DMS 273 (cell line): ENCODE data around the gene FIS1.

Experiments
- DNase-seq: peaks from one replicate; lab custom pipeline; 2025; ENCODE audit not compliant: unreplicated experiment; lab: John Stamatoyannopoulos, UW

The FIS1 gene

GRCh38 chr7:101235050-101235449, 9.8 kb downstream of the FIS1 start:
- peak; percentile 42 for DNase-seq

DNA sequence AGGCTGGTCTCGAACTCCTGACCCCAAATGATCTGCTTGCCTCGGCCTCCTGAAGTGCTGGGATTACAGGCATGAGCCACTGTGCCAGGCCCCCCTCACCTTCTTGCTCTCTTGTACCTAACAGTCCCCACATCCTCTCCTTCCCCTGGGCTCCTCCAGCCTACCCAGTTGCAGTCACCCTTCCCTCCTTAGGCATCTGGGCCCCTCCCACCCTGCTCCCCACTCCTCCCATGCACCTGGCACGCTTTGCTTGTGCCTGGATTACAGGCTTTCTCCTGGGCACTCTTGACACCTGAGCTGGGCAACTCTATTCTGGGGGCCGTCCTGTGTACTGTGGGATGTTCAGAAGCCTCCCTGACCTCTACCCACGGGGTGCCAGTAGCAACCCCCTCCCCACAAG, 10.2 kb downstream of the FIS1 start:
- DNase-seq = peak; percentile 47

DNA sequence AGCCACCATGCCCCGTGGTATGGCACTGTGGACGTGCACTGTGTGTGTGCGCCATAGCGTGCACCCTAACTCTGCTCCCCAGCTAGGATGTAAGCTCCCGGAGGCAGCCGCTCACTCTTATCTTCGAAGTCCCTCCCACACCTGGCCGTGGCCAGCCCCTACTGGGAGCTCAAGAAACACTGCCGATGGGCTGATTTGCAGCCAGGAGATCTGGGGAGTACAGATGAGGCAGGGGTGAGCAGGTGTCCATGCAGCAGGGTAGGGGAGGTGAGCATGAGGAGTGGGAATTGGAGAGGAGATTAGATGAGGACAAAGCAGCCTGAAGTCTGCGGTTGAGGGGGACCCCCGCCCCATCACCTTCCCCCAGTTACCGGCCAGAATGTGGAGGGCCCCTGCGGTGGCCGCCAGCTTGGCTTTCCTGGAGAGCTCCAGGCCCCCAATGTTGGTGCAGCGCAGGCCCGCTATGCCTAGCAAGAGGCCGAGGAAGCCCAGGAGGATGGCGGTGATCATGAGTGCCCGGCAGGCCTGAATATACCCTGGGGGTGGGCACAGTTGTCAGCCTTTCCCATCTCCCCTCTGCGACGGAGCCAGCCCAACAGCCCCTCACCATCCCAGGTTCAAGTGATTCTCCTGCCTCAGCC, 10.9 kb downstream of the FIS1 start:
- DNase-seq = no peak

DNA sequence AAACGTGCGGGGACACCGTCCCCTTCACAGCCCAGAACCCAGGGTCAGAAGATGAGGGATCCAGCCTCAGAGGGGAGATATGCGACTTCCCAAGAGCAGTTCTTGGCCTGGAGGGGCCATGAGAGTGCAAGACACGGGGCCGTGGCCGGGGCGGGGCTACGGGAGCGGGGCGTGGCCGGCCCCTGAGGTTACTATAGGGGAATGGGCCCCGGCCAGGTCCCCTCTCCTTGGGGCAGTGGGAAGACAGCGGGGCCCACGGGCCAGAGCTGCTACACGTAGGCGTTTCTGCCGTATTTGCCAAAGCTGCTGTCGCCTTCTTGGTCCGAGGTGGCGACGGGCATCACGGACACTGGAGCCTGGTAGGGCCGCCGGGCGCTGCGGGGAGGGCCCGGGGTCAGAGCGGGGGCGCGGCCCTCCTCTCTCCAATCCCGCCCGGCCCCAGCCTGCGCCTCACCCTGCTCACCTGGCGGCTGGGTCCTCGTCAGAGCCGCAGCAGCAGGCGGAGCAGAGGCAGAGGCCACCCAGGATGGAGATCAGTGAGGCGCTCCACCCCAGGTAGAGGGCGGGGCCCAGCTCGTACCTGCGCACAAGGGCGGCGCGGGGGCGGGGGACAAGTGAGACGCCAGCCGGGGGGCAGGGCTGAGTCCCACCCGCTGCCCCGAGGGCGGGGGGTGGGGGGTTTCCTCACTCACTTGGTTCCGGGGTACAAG, 12.6 kb downstream of the FIS1 start:
- DNase-seq = peak; percentile 59

- no peak for DNase-seq
Measured at GRCh38 chr7:101231644-101232043, 13.2 kb downstream of the FIS1 start.

DNA sequence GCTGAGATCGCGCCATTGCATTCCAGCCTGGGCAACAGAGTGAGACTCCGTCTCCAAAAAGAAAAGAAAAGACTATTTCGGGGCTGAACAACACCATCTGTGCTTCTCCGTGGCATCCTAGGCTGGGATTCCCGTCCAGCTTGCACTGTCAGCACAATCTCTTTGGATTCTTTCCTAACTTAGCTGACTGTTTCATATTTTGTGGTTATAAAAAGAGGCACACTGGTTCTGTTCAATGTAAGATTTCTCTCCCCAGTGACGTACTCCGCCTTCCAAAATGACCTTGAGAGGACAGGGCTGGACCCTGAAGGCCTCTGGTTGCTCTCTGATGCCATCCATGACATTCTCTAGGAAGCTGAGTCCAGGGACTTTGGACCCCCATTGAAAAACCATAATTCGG, 18.2 kb downstream of the FIS1 start:
- no peak for DNase-seq

DNA sequence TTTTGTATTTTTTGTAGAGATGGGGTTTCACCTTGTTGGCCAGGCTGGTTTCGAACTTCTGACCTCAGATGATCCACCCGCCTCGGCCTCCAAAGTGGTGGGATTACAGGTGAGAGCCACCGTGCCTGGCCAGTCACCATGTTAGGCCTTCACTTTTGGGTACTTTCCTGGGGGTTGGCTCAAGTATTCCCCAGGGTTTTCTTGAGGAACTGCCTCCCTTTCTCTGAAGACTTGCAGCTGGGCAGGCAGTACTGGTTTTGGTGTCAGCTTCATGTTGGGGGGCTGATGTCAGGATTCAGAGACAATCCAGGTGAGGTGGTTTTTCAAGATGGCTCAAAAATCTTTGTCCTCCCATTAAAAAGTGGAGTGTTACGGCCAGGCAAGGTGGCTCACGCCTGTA, 19.2 kb downstream of the FIS1 start:
- DNase-seq = no peak

- no peak for DNase-seq
Measured at GRCh38 chr7:101223528-101223927, 21.4 kb downstream of the FIS1 start.

DNA sequence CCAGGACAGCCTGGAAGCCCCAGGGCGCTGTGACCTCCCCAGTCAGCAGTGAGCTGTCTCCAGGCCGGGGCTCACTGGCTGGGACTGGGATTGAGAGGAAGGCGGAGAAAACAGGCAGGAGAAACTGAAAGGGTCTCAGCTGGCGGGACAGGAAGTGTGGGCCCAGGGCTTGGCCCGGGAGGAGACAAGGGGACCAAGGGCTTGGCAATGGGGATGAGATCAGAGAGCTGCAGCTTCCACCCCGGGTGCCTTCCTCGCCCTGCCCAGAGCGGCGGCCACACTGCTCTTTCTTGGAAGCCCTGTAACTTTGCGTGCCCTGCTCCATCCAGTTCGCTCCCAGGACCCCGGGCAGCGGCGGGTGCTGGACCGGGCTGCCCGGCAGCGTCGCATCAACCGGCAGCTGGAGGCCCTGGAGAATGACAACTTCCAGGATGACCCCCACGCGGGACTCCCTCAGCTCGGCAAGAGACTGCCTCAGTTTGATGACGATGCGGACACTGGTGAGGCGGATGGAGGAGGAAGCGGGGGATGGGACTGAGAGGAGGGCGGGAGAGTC, 22.5 kb downstream of the FIS1 start:
- no peak for DNase-seq

GRCh38 chr7:101220295-101220694, 24.6 kb downstream of the FIS1 start:
- no peak for DNase-seq

DNA sequence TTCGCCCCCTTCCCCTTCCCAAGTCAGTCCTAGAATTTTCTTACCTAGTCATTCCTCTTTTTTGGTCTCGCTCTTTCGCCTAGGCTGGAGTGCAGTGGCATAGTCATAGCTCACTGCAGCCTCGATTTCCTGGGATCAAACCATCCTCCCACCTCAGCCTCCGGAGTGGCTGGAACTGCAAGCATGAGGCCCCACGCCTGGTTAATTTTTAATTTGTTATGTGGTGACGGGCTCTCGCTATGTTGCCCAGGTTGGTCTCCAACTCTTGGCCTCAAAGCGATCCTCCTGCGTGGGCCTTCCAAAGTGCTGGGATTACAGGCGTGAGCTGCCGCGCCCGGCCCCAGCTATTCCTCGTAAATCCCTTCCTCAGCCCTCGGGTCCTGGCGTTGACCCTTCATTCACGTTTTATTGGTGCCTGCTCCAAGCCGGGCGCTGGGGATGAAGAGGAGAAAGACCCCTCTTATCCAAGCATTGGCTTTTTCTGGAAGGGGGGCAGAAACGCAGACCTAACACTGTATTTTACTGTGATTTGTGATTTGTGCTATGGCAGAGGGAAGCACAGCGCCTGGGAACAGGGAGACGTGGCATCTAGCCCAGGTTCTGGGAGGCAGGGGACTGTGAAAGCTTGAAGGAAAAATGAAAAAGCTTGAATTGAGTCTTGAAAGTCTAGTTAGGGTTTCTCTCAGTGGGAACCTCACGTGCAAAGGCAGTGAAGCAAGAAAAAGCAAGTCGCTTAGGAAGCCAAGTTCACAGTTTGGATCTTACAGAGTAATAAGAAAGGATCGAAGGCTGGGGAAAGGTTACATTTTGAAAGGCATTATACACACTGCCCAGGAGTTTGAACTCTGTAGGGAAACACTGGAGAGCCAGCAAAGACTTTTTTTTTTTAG, 26.4 kb downstream of the FIS1 start:
- peak; percentile 68 for DNase-seq

- peak; percentile 100 for DNase-seq
Measured at GRCh38 chr7:101217388-101218235, 27.3 kb downstream of the FIS1 start, which contains the start of the genes PLOD3 and ZNHIT1. TSS of gene PLOD3 (minus strand) at chr7:101217581. CDS start at chr7:101217274, 307 bp downstream. TSS of gene ZNHIT1 (plus strand) at chr7:101218165. CDS start at chr7:101218196, 31 bp downstream.

DNA sequence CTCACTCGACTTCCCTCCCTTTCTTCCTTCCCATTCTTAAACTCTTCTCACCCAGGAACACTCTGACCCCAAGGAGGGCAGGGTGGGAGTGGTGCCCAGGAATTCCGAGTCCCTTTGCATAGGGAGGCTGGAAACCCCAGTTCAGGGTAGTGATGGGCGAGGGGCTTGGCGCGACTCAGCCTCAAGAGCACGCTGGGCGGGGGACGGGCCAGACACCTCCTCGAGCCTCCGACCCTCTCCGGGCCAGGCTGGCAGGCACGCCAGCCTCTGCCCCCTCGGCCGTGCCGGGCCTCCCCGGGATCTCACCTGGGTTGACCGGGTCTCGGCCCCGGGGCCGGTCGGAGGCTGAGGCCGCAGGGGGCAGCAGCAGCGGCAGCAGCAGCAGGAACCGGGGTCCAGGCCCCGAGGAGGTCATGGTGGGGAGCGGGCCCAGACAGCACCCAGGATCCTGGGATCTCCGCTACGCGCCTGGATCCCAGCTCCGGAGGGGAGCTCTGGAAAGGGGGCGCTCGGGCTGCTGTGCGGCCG, 28.0 kb downstream of the FIS1 start:
- DNase-seq = no peak

- DNase-seq = no peak
Measured at GRCh38 chr7:101216001-101216859, 28.7 kb downstream of the FIS1 start.

- no peak for DNase-seq
Measured at GRCh38 chr7:101212014-101212413, 32.9 kb downstream of the FIS1 start.

GRCh38 chr7:101211501-101211900, 33.4 kb downstream of the FIS1 start:
- DNase-seq = no peak

DNA sequence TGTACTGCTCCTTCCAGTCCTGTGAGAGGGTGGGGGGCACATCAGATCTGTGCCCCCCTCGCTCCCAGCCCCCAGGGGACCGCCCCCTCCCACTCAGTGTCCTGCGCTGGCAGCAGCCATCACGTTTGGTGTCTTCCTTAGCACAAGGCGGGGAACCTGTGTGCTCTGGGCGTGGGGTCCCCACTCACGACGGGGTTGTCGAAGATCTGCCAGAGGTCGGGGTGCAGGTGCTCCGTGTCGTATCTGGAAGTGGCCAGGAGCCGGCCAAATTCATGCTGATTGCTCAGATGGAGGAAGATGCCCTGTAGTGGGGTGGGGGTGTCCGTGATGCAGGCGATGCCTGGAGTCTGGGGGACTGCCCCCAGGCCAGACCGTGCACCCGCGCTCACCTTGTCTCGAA, 34.7 kb downstream of the FIS1 start:
- DNase-seq = no peak

DNA sequence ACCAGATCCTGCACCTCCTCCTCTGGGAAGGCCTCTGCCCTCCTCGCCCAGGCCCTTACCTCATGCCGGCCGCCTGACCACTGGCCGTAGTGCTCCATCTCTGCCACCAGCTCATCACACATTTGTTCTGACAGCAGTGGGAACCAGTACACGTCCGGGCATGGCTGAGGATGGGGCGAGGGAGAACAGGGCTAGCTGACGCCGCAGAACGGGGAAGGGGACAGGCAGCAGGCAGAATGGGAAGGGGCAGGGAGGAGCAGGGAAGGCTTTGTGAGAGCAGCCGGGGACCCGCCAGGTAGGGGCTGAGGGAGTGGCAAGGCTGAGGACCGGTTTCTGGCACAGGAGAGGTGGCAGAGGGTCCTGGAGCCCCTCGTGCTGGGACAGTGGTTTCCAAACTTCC, 36.1 kb downstream of the FIS1 start:
- no peak for DNase-seq

DNA sequence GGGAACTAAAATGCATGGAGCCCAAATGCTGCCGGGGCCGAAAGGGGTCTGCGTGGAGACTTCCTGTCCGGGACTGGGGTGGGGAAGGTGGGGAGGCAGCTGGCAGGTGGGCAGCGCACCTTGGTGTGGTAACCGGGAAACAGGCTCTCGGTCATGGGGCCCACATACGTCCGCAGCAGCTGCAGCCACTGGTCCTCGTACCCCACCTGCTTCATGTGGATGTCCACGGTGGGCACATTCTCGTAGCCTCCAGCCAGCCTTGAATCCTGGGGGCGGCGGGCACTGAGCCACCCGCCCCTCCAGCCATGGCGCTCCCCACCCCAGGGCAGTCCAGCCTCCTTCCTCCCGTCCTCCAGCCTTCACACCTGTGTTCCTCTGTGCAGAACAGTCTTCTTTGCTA, 37.4 kb downstream of the FIS1 start:
- no peak for DNase-seq
